Body of pancreas (tissue), 4 donors: Measurements from ENCODE around the gene DAAM1.

Source experiments
- POLR2A ChIP-seq, 3 donors: fragments of 450-650 bp; IDR thresholded peaks; one replicate each; pipeline ENCODE4 v1.6.1; 2016; ENCODE audit warnings: antibody characterized with exemption in 3 of 3, mild to moderate bottlenecking in 2 of 3
- TF ChIP-seq, protein P1 (sequence below), 7 experiments: fragments of 450-650 bp in 4 of 7; fragments of 200-600 bp in 3 of 7; sonication (generic) in 3 of 7; IDR thresholded peaks; one replicate each; pipeline ENCODE4 v1.5.1; 2016 to 2019; ENCODE audit warnings: antibody characterized with exemption in 7 of 7

DNA sequence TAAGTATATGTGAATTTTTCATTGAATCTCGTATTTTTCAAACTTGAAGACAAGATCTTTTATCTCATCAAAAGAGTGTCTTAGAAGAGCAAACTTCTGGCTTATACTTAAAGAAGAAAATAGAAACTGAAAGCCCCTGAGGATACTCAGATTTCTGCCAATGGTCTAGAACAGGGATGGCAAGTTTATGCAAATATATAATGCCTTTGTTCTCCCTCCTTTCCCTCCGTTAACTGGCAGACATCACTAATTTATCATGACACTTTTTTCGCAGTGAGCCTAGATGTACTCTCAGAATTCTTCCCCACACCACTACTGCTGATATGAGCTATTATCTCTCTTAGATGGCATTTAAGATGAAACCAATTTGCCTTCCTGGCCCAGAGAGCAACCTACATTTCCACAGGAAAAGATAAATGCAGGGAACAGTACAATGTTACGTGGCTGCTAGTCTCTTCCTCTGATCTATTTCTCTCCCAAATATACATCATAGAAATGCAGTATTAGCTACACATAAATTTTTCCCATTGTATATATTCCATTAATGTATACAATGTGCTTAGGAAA lies 40.0 kb upstream of the DAAM1 start:
- TF ChIP-seq, protein P1, sequence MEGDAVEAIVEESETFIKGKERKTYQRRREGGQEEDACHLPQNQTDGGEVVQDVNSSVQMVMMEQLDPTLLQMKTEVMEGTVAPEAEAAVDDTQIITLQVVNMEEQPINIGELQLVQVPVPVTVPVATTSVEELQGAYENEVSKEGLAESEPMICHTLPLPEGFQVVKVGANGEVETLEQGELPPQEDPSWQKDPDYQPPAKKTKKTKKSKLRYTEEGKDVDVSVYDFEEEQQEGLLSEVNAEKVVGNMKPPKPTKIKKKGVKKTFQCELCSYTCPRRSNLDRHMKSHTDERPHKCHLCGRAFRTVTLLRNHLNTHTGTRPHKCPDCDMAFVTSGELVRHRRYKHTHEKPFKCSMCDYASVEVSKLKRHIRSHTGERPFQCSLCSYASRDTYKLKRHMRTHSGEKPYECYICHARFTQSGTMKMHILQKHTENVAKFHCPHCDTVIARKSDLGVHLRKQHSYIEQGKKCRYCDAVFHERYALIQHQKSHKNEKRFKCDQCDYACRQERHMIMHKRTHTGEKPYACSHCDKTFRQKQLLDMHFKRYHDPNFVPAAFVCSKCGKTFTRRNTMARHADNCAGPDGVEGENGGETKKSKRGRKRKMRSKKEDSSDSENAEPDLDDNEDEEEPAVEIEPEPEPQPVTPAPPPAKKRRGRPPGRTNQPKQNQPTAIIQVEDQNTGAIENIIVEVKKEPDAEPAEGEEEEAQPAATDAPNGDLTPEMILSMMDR (IDR thresholded peaks at IDR 0.05), result no peak
- no peak for TF ChIP-seq POLR2A (IDR thresholded peaks at IDR 0.05)
